ENCODE data around the gene CLTA. TPM values are rescaled to one million over a fixed set of nuclear protein-coding genes. Genes with fewer than 3 reads are reported as not detected.

Gene CLTA
- polyA plus RNA-seq, 1 experiment, result 364 TPM

- ChIA-PET POLR2A (interaction anchor here (0.8 to 2.6 kb wide), 13 partner anchors 10 to 162 kb away, joined by 3 to 20 read pairs (median 5); partner anchors contain the start of genes GNE and RECK), CTCF (interaction anchor here (0.5 to 2.9 kb wide), 16 partner anchors 9 to 236 kb away, joined by 3 to 17 read pairs (median 4); no protein-coding TSS in a partner anchor)
- DNase-seq (ENCODE audit: low read depth, low spot score), result no peak
- H3K9me3 ChIP-seq (ENCODE audit: control insufficient read depth, insufficient read depth, low read length), result no peaks in the 10 kb centered on the region
- H3K4me3 ChIP-seq (ENCODE audit: low read depth, low read length), result peak overlapping the region; percentile 96
- H3K27ac ChIP-seq (ENCODE audit: low read depth, low read length), result no peak overlapping the region
- no peaks in the 10 kb centered on the region for H3K27me3 ChIP-seq (ENCODE audit: control insufficient read depth, insufficient read depth, low read length)
- TF ChIP-seq CTCF (IDR thresholded peaks at IDR 0.05; ENCODE audit: low read depth, low read length), result no peak
Measured at GRCh38 chr9:36191290-36191645, 547 bp downstream of the CLTA start.

- Histone ChIP-seq H3K27ac (ENCODE audit: low read depth, low read length) (no peak overlapping the region), H3K27me3 (ENCODE audit: control insufficient read depth, insufficient read depth, low read length) (no peaks in the 10 kb centered on the region), H3K9me3 (ENCODE audit: control insufficient read depth, insufficient read depth, low read length) (no peaks in the 10 kb centered on the region), H3K4me3 (ENCODE audit: low read depth, low read length) (peak overlapping the region; percentile 96)
- no peak for DNase-seq (ENCODE audit: low read depth, low spot score)
- CTCF ChIA-PET, result interaction anchor here (1.0 to 2.9 kb wide), 5 partner anchors 26 to 237 kb away, joined by 3 to 17 read pairs (median 4); no protein-coding TSS in a partner anchor
- POLR2A ChIA-PET, result interaction anchor here (0.8 to 2.6 kb wide), 5 partner anchors 15 to 89 kb away, joined by 3 to 13 read pairs (median 5); partner anchors contain the start of gene GNE
- TF ChIP-seq CTCF (IDR thresholded peaks at IDR 0.05; ENCODE audit: low read depth, low read length), result no peak
Measured at GRCh38 chr9:36191686-36192085, 965 bp downstream of the CLTA start.

GRCh38 chr9:36192196-36192595, 1.5 kb downstream of the CLTA start:
- ChIA-PET POLR2A (interaction anchor here (0.8 to 2.6 kb wide), 4 partner anchors 15 to 90 kb away, joined by 3 to 13 read pairs (median 4); partner anchors contain the start of gene GNE), CTCF (interaction anchor here (1.5 kb wide), 1 partner anchor 26 kb away, joined by 4 read pairs; no protein-coding TSS in a partner anchor)
- Histone ChIP-seq H3K27me3 (ENCODE audit: control insufficient read depth, insufficient read depth, low read length) (no peaks in the 10 kb centered on the region), H3K9me3 (ENCODE audit: control insufficient read depth, insufficient read depth, low read length) (no peaks in the 10 kb centered on the region), H3K4me3 (ENCODE audit: low read depth, low read length) (peak overlapping the region; percentile 96), H3K27ac (ENCODE audit: low read depth, low read length) (no peak overlapping the region)
- no peak for TF ChIP-seq CTCF (IDR thresholded peaks at IDR 0.05; ENCODE audit: low read depth, low read length)
- DNase-seq (ENCODE audit: low read depth, low spot score), result no peak

DNA sequence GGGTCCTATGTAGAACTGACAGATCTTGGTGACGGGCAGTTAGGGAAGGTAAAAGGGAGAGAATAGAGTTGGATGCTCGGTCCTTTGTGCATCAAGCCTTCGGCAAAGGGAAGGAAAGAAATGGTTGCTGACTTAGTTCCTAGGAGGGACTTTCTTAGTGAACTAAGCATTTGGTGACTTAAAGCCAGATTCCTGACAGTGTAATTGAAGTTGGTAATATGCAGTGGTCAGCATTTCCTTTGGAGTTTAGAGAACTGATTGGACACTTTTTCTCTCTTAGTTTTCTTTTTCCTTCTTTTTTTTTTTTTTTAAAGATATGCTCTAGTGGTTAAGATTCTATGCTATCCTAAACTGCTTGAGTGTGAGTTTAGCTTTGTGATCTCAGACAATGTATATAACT, 2.3 kb downstream of the CLTA start:
- Histone ChIP-seq H3K4me3 (ENCODE audit: low read depth, low read length) (peak overlapping the region; percentile 96), H3K27ac (ENCODE audit: low read depth, low read length) (no peak overlapping the region), H3K27me3 (ENCODE audit: control insufficient read depth, insufficient read depth, low read length) (no peaks in the 10 kb centered on the region), H3K9me3 (ENCODE audit: control insufficient read depth, insufficient read depth, low read length) (no peaks in the 10 kb centered on the region)
- ChIA-PET CTCF (interaction anchor here (0.8 to 1.5 kb wide), 3 partner anchors 27 to 185 kb away, joined by 3 to 4 read pairs (median 3); no protein-coding TSS in a partner anchor), POLR2A (no interaction called here)
- DNase-seq (ENCODE audit: low read depth, low spot score), result no peak
- TF ChIP-seq CTCF (IDR thresholded peaks at IDR 0.05; ENCODE audit: low read depth, low read length), result no peak

- no peak overlapping the region for H3K4me3 ChIP-seq (ENCODE audit: low read depth, low read length)
Measured at GRCh38 chr9:36194326-36195000, 3.7 kb downstream of the CLTA start.

More at GRCh38 chr9:36194326-36195000, 3.7 kb downstream of the CLTA start:
- Histone ChIP-seq H3K27me3 (ENCODE audit: control insufficient read depth, insufficient read depth, low read length) (no peaks in the 10 kb centered on the region), H3K27ac (ENCODE audit: low read depth, low read length) (no peak overlapping the region), H3K9me3 (ENCODE audit: control insufficient read depth, insufficient read depth, low read length) (no peaks in the 10 kb centered on the region)
- DNase-seq (ENCODE audit: low read depth, low spot score), result no peak
- ChIA-PET CTCF (interaction anchor here (0.9 to 1.2 kb wide), 2 partner anchors 29 to 186 kb away, joined by 3 to 8 read pairs; no protein-coding TSS in a partner anchor), POLR2A (interaction anchor here (0.7 to 0.9 kb wide), 2 partner anchors 13 to 289 kb away, joined by 3 read pairs; partner anchors contain the start of gene HRCT1)
- TF ChIP-seq CTCF (IDR thresholded peaks at IDR 0.05; ENCODE audit: low read depth, low read length), result no peak

Measured in AG04450 (cell line).